ENCODE data around the gene RDH16.

GRCh38 chr12:56947633-56948456, 9.6 kb downstream of the RDH16 start:
- TF ChIP-seq, protein P1, sequence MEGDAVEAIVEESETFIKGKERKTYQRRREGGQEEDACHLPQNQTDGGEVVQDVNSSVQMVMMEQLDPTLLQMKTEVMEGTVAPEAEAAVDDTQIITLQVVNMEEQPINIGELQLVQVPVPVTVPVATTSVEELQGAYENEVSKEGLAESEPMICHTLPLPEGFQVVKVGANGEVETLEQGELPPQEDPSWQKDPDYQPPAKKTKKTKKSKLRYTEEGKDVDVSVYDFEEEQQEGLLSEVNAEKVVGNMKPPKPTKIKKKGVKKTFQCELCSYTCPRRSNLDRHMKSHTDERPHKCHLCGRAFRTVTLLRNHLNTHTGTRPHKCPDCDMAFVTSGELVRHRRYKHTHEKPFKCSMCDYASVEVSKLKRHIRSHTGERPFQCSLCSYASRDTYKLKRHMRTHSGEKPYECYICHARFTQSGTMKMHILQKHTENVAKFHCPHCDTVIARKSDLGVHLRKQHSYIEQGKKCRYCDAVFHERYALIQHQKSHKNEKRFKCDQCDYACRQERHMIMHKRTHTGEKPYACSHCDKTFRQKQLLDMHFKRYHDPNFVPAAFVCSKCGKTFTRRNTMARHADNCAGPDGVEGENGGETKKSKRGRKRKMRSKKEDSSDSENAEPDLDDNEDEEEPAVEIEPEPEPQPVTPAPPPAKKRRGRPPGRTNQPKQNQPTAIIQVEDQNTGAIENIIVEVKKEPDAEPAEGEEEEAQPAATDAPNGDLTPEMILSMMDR (IDR thresholded peaks at IDR 0.05): no peak
- no peak for TF ChIP-seq EZH2 (IDR thresholded peaks at IDR 0.05)
- TF ChIP-seq EZH2phosphoT487 (IDR thresholded peaks at IDR 0.05): no peak
